ENCODE data around the gene WDPCP. TPM values are rescaled to one million over a fixed set of nuclear protein-coding genes. Genes with fewer than 3 reads are reported as not detected.
"Not testable (repeated sequence)": the region's sequence is repeated elsewhere in the genome, so short reads cannot be mapped to it uniquely, and the experiment has no call there.

The WDPCP gene
- total RNA-seq, 2 experiments from 2014 or later = 14.8 to 29.3 TPM

GRCh38 chr2:63163161-63163820 lies 425.0 kb downstream of the WDPCP start:
- TF ChIP-seq EZH2phosphoT487 (IDR thresholded peaks at IDR 0.05; ENCODE audit: borderline replicate concordance, low read depth, low read length) = no peak
- TF ChIP-seq, protein P1, sequence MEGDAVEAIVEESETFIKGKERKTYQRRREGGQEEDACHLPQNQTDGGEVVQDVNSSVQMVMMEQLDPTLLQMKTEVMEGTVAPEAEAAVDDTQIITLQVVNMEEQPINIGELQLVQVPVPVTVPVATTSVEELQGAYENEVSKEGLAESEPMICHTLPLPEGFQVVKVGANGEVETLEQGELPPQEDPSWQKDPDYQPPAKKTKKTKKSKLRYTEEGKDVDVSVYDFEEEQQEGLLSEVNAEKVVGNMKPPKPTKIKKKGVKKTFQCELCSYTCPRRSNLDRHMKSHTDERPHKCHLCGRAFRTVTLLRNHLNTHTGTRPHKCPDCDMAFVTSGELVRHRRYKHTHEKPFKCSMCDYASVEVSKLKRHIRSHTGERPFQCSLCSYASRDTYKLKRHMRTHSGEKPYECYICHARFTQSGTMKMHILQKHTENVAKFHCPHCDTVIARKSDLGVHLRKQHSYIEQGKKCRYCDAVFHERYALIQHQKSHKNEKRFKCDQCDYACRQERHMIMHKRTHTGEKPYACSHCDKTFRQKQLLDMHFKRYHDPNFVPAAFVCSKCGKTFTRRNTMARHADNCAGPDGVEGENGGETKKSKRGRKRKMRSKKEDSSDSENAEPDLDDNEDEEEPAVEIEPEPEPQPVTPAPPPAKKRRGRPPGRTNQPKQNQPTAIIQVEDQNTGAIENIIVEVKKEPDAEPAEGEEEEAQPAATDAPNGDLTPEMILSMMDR (conservative IDR thresholded peaks at IDR 0.05; ENCODE audit: low read length) = 0 out of 2 replicates have a peak, but pooled peaks have one; percentile 20
- Histone ChIP-seq H3K4me3 (ENCODE audit: low read depth, low read length, poor library complexity, severe bottlenecking) (no peak overlapping the region), H3K4me2 (ENCODE audit: low read length) (no peak overlapping the region), H3K27ac (ENCODE audit: low read depth, low read length, poor library complexity, severe bottlenecking) (no peak overlapping the region), H3K9me2 (ENCODE audit: insufficient read depth, low read length) (no peaks in the 10 kb centered on the region), H3K36me3 (ENCODE audit: insufficient read depth, low read length) (no peaks in the 10 kb centered on the region), H3K79me2 (ENCODE audit: insufficient read depth, low read depth, low read length) (no peaks in the 10 kb centered on the region), H2AFZ (ENCODE audit: low read length) (no peak overlapping the region), H3K4me1 (ENCODE audit: insufficient read depth, low read length, poor library complexity, severe bottlenecking) (no peaks in the 10 kb centered on the region), H4K20me1 (ENCODE audit: insufficient read depth, low read length) (no peaks in the 10 kb centered on the region), H3K9me3 (ENCODE audit: low read length) (no peaks in the 10 kb centered on the region)
- POLR2A ChIA-PET = no interaction called here
- CTCF ChIA-PET (ENCODE audit: unreplicated experiment) = no interaction called here
- DNase-seq (ENCODE audit: low spot score) = no peak
- no TSS peak for BruUV-seq (replicated peaks)
- intact Hi-C loops (cut with micrococcal nuclease; ENCODE audit: unreplicated experiment) = no loop called here

- H2AFZ ChIP-seq (ENCODE audit: low read length) = no peak overlapping the region
- H3K4me3 ChIP-seq (ENCODE audit: low read depth, low read length, poor library complexity, severe bottlenecking) = no peak overlapping the region
- H3K9me3 ChIP-seq (ENCODE audit: low read length) = no peaks in the 10 kb centered on the region
- TF ChIP-seq, protein P1 (conservative IDR thresholded peaks at IDR 0.05; ENCODE audit: low read length) = no peak
- no peak for TF ChIP-seq EZH2phosphoT487 (IDR thresholded peaks at IDR 0.05; ENCODE audit: borderline replicate concordance, low read depth, low read length)
- no peaks in the 10 kb centered on the region for H3K36me3 ChIP-seq (ENCODE audit: insufficient read depth, low read length)
- H3K4me2 ChIP-seq (ENCODE audit: low read length) = no peak overlapping the region
- no TSS peak for BruUV-seq (replicated peaks)
- H3K79me2 ChIP-seq (ENCODE audit: insufficient read depth, low read depth, low read length) = no peaks in the 10 kb centered on the region
- intact Hi-C loops (cut with micrococcal nuclease; ENCODE audit: unreplicated experiment) = no loop called here
- CTCF ChIA-PET (ENCODE audit: unreplicated experiment) = interaction anchor here (0.6 kb wide), 1 partner anchor 184 kb away, joined by 4 read pairs; no protein-coding TSS in a partner anchor
- no peaks in the 10 kb centered on the region for H4K20me1 ChIP-seq (ENCODE audit: insufficient read depth, low read length)
- H3K27ac ChIP-seq (ENCODE audit: low read depth, low read length, poor library complexity, severe bottlenecking) = no peak overlapping the region
- no peaks in the 10 kb centered on the region for H3K4me1 ChIP-seq (ENCODE audit: insufficient read depth, low read length, poor library complexity, severe bottlenecking)
- POLR2A ChIA-PET = no interaction called here
- H3K9me2 ChIP-seq (ENCODE audit: insufficient read depth, low read length) = no peaks in the 10 kb centered on the region
- no peak for DNase-seq (ENCODE audit: low spot score)
These were observed 429.0 kb downstream of the WDPCP start for GRCh38 chr2:63159262-63159661.

DNA sequence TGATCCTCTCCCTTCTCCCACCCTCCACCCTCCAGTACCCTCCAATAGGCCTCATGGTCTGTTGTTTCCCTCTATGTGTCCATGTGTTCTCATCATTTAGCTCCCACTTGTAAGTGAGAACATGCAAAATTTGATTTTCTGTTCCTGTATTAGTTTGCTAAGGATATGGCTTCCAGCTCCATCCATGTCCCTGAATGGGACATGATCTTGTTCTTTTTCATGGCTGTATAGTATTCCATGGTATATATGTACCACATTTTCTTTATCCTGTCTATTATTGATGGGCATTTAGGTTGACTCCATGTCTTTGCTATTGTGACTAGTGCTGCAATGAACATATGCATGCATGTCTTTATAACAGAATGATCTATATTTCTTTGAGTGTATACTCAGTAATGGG lies 451.6 kb downstream of the WDPCP start:
- H3K9me2 ChIP-seq (ENCODE audit: insufficient read depth, low read length); H4K20me1 ChIP-seq (ENCODE audit: insufficient read depth, low read length); BruUV-seq (replicated peaks); H3K27ac ChIP-seq (ENCODE audit: low read depth, low read length, poor library complexity, severe bottlenecking); DNase-seq (ENCODE audit: low spot score); H3K9me3 ChIP-seq (ENCODE audit: low read length); H3K4me1 ChIP-seq (ENCODE audit: insufficient read depth, low read length, poor library complexity, severe bottlenecking); intact Hi-C loops (cut with micrococcal nuclease; ENCODE audit: unreplicated experiment); H3K79me2 ChIP-seq (ENCODE audit: insufficient read depth, low read depth, low read length); H3K36me3 ChIP-seq (ENCODE audit: insufficient read depth, low read length); H3K4me2 ChIP-seq (ENCODE audit: low read length); H3K4me3 ChIP-seq (ENCODE audit: low read depth, low read length, poor library complexity, severe bottlenecking); H2AFZ ChIP-seq (ENCODE audit: low read length); CTCF ChIA-PET (ENCODE audit: unreplicated experiment): not testable (repeated sequence)
- POLR2A ChIA-PET = interaction anchor here (0.6 kb wide), 2 partner anchors 10 to 647 kb away, joined by 4 read pairs; no protein-coding TSS in a partner anchor

Measured in OCI-LY7 (cell line).